ENCODE results near the gene ROS1. TPM values are rescaled to one million over a fixed set of nuclear protein-coding genes. Genes with fewer than 3 reads are reported as not detected.
A peak's percentile ranks its signal among the peaks of the same experiment; 100 is the strongest.
"Not testable (repeated sequence)": the region's sequence is repeated elsewhere in the genome, so short reads cannot be mapped to it uniquely, and the experiment has no call there.

The ROS1 gene
- total RNA-seq, 6 experiments from 2014 or later: 0.07 to 0.12 (median 0.07) TPM; not detected in 3

DNA sequence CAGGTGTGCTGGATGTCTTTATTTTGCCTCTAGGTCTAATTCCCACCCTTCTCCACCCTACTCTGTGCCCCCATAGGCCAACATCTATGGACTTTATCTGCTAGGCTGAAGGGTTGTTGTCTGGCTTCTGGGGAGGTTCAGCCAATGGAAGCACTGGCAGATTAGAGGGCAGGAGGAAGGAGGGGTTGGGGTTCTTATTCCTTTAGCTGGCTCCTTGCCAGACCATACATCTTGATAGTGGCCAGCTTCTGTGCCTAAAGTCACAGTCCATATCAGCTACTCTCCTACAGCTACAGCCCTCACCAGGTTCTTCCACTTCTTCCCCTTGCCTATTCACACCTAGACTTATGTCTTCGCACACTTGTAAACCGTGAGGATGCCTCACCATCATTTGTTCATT is 41.1 kb downstream of the ROS1 start:
- TF ChIP-seq, protein P1, sequence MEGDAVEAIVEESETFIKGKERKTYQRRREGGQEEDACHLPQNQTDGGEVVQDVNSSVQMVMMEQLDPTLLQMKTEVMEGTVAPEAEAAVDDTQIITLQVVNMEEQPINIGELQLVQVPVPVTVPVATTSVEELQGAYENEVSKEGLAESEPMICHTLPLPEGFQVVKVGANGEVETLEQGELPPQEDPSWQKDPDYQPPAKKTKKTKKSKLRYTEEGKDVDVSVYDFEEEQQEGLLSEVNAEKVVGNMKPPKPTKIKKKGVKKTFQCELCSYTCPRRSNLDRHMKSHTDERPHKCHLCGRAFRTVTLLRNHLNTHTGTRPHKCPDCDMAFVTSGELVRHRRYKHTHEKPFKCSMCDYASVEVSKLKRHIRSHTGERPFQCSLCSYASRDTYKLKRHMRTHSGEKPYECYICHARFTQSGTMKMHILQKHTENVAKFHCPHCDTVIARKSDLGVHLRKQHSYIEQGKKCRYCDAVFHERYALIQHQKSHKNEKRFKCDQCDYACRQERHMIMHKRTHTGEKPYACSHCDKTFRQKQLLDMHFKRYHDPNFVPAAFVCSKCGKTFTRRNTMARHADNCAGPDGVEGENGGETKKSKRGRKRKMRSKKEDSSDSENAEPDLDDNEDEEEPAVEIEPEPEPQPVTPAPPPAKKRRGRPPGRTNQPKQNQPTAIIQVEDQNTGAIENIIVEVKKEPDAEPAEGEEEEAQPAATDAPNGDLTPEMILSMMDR (IDR thresholded peaks at IDR 0.05): no peak
- no peak for TF ChIP-seq POLR2A (IDR thresholded peaks at IDR 0.05)
- 100% methylated on average over 2 of the region's 2 CpGs for WGBS (ENCODE audit: insufficient coverage, low coverage, low lambda C conversion rate, missing lambda C conversion rate)
- ATAC-seq: no peak
- Histone ChIP-seq H3K27ac (no peak overlapping the region), H3K36me3 (no peaks in the 10 kb centered on the region), H3K27me3 (no peaks in the 10 kb centered on the region), H3K4me3 (no peak overlapping the region), H3K9me3 (no peaks in the 10 kb centered on the region), H3K4me1 (peaks cover 0 to 38% (median 13%) of the 10 kb centered on the region in 4 donors)
- no peak for DNase-seq
- intact Hi-C loops (cut with DNase I): no loop called here

DNA sequence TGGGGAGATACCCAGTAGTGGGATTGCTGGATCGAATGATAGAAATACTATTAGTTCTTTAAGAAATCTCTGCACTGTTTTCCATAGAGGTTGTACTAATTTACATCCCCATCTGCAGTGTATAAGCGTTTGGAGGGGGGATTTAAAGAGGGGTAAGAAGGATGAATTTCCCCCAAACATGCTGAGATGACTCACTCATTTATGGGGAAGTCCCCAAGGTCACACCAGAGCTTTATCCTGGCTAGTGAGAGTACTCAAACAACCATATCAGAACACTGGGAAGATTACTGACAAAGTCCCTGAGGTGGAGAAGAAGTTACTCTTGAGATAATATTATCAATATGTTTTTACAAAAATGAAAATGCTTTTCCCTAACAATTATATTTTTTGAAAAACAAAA is 44.0 kb downstream of the ROS1 start:
- H3K4me1 ChIP-seq: peaks cover 0 to 9% (median 0%) of the 10 kb centered on the region in 4 donors
- intact Hi-C loops (cut with DNase I): no loop called here
- ATAC-seq (peak in 1 of 4 donors; percentile 39), DNase-seq (no peak)
- H3K4me3 ChIP-seq: no peak overlapping the region
- TF ChIP-seq POLR2A (IDR thresholded peaks at IDR 0.05): no peak
- TF ChIP-seq, protein P1 (IDR thresholded peaks at IDR 0.05): no peak
- H3K27me3 ChIP-seq: no peaks in the 10 kb centered on the region
- no peaks in the 10 kb centered on the region for H3K36me3 ChIP-seq
- H3K9me3 ChIP-seq: no peaks in the 10 kb centered on the region
- 69% methylated on average over 2 of the region's 2 CpGs for WGBS (ENCODE audit: insufficient coverage, low coverage, low lambda C conversion rate, missing lambda C conversion rate)
- no peak overlapping the region for H3K27ac ChIP-seq

DNA sequence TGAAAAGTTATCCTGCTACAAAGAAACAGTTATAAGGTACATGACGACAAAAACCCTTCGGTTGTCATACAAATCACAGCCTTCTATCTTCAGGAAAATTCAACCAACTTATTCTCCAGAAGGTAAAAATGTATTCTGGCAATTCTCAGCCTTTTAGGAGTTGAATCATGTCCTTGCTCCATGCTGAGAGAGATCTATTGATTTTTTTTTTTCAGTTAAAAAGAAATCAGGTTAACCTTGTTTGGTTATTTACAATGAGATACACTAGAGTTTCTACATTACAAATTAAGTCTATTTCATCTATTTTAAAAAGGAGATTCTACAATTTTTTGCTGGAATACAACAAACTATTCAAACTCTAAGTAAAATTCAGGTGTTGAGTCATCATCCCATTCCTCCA is 45.4 kb downstream of the ROS1 start:
- no peak overlapping the region for H3K4me3 ChIP-seq
- no peaks in the 10 kb centered on the region for H3K36me3 ChIP-seq
- H3K4me1 ChIP-seq: peaks cover 0 to 9% (median 0%) of the 10 kb centered on the region in 4 donors
- H3K9me3 ChIP-seq: no peaks in the 10 kb centered on the region
- DNase-seq (no peak), ATAC-seq (peak; percentile 66 to 84 (median 76))
- no peak overlapping the region for H3K27ac ChIP-seq
- intact Hi-C loops (cut with DNase I): no loop called here
- no peaks in the 10 kb centered on the region for H3K27me3 ChIP-seq
- 86% methylated on average over 2 of the region's 2 CpGs for WGBS (ENCODE audit: insufficient coverage, low coverage, low lambda C conversion rate, missing lambda C conversion rate)
- TF ChIP-seq, protein P1 (IDR thresholded peaks at IDR 0.05): no peak
- no peak for TF ChIP-seq POLR2A (IDR thresholded peaks at IDR 0.05)

DNA sequence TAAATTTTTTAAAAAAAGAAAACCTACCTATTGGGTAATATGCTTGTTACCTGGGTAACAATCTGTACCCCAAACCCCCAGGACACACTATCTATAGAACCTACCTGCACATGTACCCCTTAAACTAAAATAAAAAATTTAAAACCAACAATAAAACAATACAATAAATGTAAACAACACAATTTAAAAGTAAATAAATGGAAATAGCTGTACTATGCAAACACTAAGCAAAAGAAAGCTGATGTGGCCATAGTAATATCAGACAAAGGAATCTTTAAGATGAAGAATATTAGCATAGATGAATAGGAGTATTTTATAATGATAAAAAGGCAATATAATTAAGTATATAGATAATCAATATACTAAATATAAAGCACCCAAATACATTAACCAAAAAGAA is 50.3 kb downstream of the ROS1 start:
- H3K9me3 ChIP-seq: no peaks in the 10 kb centered on the region
- H3K4me1 ChIP-seq: peaks cover 0 to 4% (median 0%) of the 10 kb centered on the region in 4 donors
- H3K27me3 ChIP-seq: no peaks in the 10 kb centered on the region
- ATAC-seq (no peak), DNase-seq (no peak)
- no peaks in the 10 kb centered on the region for H3K36me3 ChIP-seq
- intact Hi-C loops (cut with DNase I): no loop called here
- TF ChIP-seq, protein P1 (IDR thresholded peaks at IDR 0.05): no peak
- TF ChIP-seq POLR2A (IDR thresholded peaks at IDR 0.05): no peak
- no peak overlapping the region for H3K27ac ChIP-seq
- no peak overlapping the region for H3K4me3 ChIP-seq

DNA sequence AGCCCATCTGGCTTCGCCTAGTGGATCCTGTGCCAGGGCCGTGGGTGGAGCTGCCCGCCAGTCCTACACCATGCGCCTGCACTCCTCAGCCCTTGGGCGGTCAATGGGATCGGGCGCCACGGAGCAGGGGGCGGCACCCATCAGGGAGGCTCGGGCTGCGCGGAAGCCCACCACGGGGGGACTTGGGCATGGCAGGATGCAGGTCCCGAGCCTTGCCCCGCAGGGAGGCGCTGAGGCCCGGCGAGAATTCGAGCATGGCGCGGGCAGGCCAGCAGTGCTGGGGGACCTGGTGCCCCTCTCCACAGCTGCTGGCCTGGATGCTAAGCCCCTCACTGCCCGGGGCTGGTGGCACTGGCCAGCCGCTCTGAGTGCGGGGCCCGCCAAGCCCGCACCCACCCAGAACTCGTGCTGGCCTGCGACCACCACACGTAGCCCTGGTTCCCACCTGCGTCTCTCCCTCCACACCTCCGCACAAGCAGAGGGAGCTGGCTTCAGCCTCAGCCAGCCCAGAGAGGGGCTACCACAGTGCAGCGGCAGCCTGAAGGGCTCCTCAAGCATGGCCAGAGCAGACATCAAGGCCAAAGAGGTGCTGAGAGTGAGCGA is 52.4 kb downstream of the ROS1 start:
- DNase-seq: no peak

DNA sequence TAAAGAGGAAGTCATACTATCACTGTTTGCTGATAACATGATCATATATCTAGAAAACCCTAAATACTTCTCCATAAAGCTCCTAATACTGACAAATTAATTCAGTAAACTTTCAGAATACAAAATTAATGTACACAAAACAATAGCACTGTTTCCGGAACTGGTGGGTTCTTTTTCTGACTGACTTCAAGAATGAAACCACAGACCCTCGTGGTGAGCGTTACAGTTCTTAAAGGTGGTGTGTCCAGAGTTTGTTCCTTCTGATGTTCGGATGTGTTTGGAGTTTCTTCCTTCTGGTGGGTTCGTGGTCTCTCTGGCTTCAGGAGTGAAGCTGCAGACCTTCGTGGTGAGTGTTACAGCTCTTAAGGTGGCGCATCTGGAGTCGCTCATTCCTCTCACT is 53.5 kb downstream of the ROS1 start:
- intact Hi-C loops (cut with DNase I); ATAC-seq: not testable (repeated sequence)
- WGBS (ENCODE audit: insufficient coverage, low coverage, low lambda C conversion rate, missing lambda C conversion rate): 60% methylated on average over 2 of the region's 8 CpGs

More for the DNA sequence above, 52.4 kb downstream of the ROS1 start:
- Histone ChIP-seq H3K4me1 (no peaks in the 10 kb centered on the region), H3K36me3 (no peaks in the 10 kb centered on the region), H3K27ac (no peak overlapping the region), H3K27me3 (no peaks in the 10 kb centered on the region), H3K4me3 (no peak overlapping the region), H3K9me3 (no peaks in the 10 kb centered on the region)
- ATAC-seq: peak in 1 of 4 donors; percentile 30
- intact Hi-C loops (cut with DNase I): no loop called here
- TF ChIP-seq POLR2A (IDR thresholded peaks at IDR 0.05): no peak
- TF ChIP-seq, protein P1 (IDR thresholded peaks at IDR 0.05): no peak
- WGBS (ENCODE audit: insufficient coverage, low coverage, low lambda C conversion rate, missing lambda C conversion rate): 100% methylated on average over 1 of the region's 33 CpGs

More for the DNA sequence above, 53.5 kb downstream of the ROS1 start:
- not testable (repeated sequence) for H3K36me3 ChIP-seq, H3K4me1 ChIP-seq, H3K27ac ChIP-seq, H3K27me3 ChIP-seq, H3K4me3 ChIP-seq, H3K9me3 ChIP-seq, DNase-seq

Measured in right lobe of liver (tissue), 6 donors.